HepG2 (cell line): ENCODE results near the gene LINGO3. TPM values are rescaled to one million over a fixed set of nuclear protein-coding genes. Genes with fewer than 3 reads are reported as not detected.

Experiments used
- ADNP ChIP-seq: sonication (generic); formaldehyde crosslinking; IDR thresholded peaks from 2 replicates; pipeline ENCODE4 v1.4.0; 2020; ENCODE audit warnings: missing genetic modification reagents
- HES4 ChIP-seq: sonication (generic); formaldehyde crosslinking; IDR thresholded peaks from 2 replicates; pipeline ENCODE4 v1.9.0; 2021; ENCODE audit warnings: mild to moderate bottlenecking, missing genetic modification reagents, borderline replicate concordance
- IKZF4 ChIP-seq: sonication (generic); formaldehyde crosslinking; IDR thresholded peaks from 2 replicates; pipeline ENCODE4 v1.5.1; 2020; ENCODE audit warnings: borderline replicate concordance, mild to moderate bottlenecking, low read depth, missing genetic modification reagents; ENCODE audit errors: not compliant biosample characterization
- KDM4B ChIP-seq: sonication (generic); formaldehyde crosslinking; IDR thresholded peaks from 2 replicates; pipeline ENCODE4 v1.4.0; 2020; ENCODE audit warnings: missing genetic modification reagents
- KLF6 ChIP-seq: IDR thresholded peaks from 2 replicates; pipeline ENCODE4 v1.8.0; 2016; ENCODE audit warnings: missing biosample characterization, missing genetic modification reagents
- NCOA5 ChIP-seq: sonication (generic); formaldehyde crosslinking; IDR thresholded peaks from 2 replicates; pipeline ENCODE4 v1.4.0; 2020; ENCODE audit warnings: missing genetic modification reagents
- PAF1 ChIP-seq: IDR thresholded peaks from 2 replicates; pipeline ENCODE4 v1.6.1; 2016; ENCODE audit warnings: missing genetic modification reagents, missing compliant biosample characterization
- RBM39 ChIP-seq: fragments of 200-400 bp; formaldehyde crosslinking; IDR thresholded peaks from one replicate; pipeline ENCODE4 v1.6.1; 2018; ENCODE audit warnings: antibody characterized with exemption, mild to moderate bottlenecking, low read depth, low read length; ENCODE audit not compliant: poor library complexity, severe bottlenecking
- RFX5 ChIP-seq: IDR thresholded peaks from 2 replicates; pipeline ENCODE4 v1.6.1; 2011; ENCODE audit warnings: low read depth, low read length, improper control_type of control experiment
- RFXANK ChIP-seq: IDR thresholded peaks from 2 replicates; pipeline ENCODE4 v1.6.1; 2016
- SAFB2 ChIP-seq: sonication (generic); formaldehyde crosslinking; IDR thresholded peaks from 2 replicates; pipeline ENCODE4 v1.5.1; 2020; ENCODE audit warnings: missing genetic modification reagents, low read depth, mild to moderate bottlenecking, borderline replicate concordance
- SALL2 ChIP-seq: sonication (generic); formaldehyde crosslinking; IDR thresholded peaks from 2 replicates; pipeline ENCODE4 v1.8.1; 2023; ENCODE audit warnings: mild to moderate bottlenecking, missing genetic modification reagents, inconsistent platforms
- STAT5B ChIP-seq: sonication (generic); formaldehyde crosslinking; IDR thresholded peaks from 2 replicates; pipeline ENCODE4 v1.4.0; 2020; ENCODE audit warnings: missing genetic modification reagents
- TBX2 ChIP-seq: sonication (generic); formaldehyde crosslinking; IDR thresholded peaks from 2 replicates; pipeline ENCODE4 v1.5.0; 2020; ENCODE audit warnings: missing genetic modification reagents, mild to moderate bottlenecking, borderline replicate concordance
- THAP11 ChIP-seq: IDR thresholded peaks from 2 replicates; pipeline ENCODE4 v1.6.1; 2016; ENCODE audit warnings: missing biosample characterization, missing genetic modification reagents
- TOPORS ChIP-seq: sonication (generic); formaldehyde crosslinking; IDR thresholded peaks from 2 replicates; pipeline ENCODE4 v1.8.0; 2023; ENCODE audit warnings: mild to moderate bottlenecking, missing genetic modification reagents
- ZBTB39 ChIP-seq: sonication (generic); formaldehyde crosslinking; IDR thresholded peaks from 2 replicates; pipeline ENCODE4 v1.5.0; 2020; ENCODE audit warnings: missing genetic modification reagents
- ZNF136 ChIP-seq: sonication (generic); formaldehyde crosslinking; IDR thresholded peaks from 2 replicates; pipeline ENCODE4 v1.8.1; 2022; ENCODE audit warnings: low read depth, mild to moderate bottlenecking, moderate library complexity, missing genetic modification reagents
- ZNF382 ChIP-seq: sonication (generic); formaldehyde crosslinking; IDR thresholded peaks from 2 replicates; pipeline ENCODE4 v1.5.0; 2020; ENCODE audit warnings: missing genetic modification reagents, mild to moderate bottlenecking, borderline replicate concordance
- ZNF430 ChIP-seq: sonication (generic); formaldehyde crosslinking; IDR thresholded peaks from 2 replicates; pipeline ENCODE4 v1.9.0; 2021; ENCODE audit warnings: mild to moderate bottlenecking, missing genetic modification reagents
- ZNF563 ChIP-seq: sonication (generic); formaldehyde crosslinking; IDR thresholded peaks from 2 replicates; pipeline ENCODE4 v1.8.0; 2022; ENCODE audit warnings: mild to moderate bottlenecking, moderate library complexity, missing genetic modification reagents
- ZNF614 ChIP-seq: IDR thresholded peaks from 2 replicates; pipeline ENCODE4 v1.6.1; 2018; ENCODE audit warnings: missing biosample characterization, missing genetic modification reagents, inconsistent platforms, borderline replicate concordance
- ZNF660 ChIP-seq: sonication (generic); formaldehyde crosslinking; IDR thresholded peaks from 2 replicates; pipeline ENCODE4 v1.5.1; 2020; ENCODE audit warnings: mild to moderate bottlenecking, low read depth, missing genetic modification reagents, borderline replicate concordance
- polyA plus RNA-seq, 8 experiments: library from polyadenylated mRNA; depleted of rRNA in 3 of 8; stranded (reverse) in 7 of 8; unstranded in 1 of 8; fragments of >200 nt; fragmentation: Illumina TruSeq in 4 of 8; extraction: Trizol in 4 of 8; gene quantifications; 2 replicates each; pipeline versions ENCODE4 v1.2.1 to v1.2.3, GENCODE V29; 2011 to 2016; ENCODE audit warnings: low read depth in 4 of 8, missing spikeins in 1 of 8, mixed read lengths in 1 of 8; ENCODE audit not compliant: insufficient read depth in 1 of 8
- total RNA-seq, 5 experiments: library from RNA; depleted of rRNA; stranded (reverse); fragments of >200 nt; fragmentation: Illumina TruSeq; extraction: Trizol; gene quantifications; 2 replicates each; pipeline ENCODE4 v1.2.3, GENCODE V29; 2016; ENCODE audit warnings: low read depth in 1 of 5
- TF ChIP-seq, protein P1 (sequence below): fragments of 450-650 bp; IDR thresholded peaks from 2 replicates; pipeline ENCODE4 v1.6.1; 2017
- TF ChIP-seq, protein P2 (sequence below): sonication (generic); formaldehyde crosslinking; IDR thresholded peaks from 2 replicates; pipeline ENCODE4 v1.4.0; 2020; ENCODE audit warnings: mild to moderate bottlenecking, missing genetic modification reagents

Gene LINGO3
- total and polyA plus RNA-seq, 2 of the 13 experiments (the other 11 are each of a cell fraction or from before 2014, with no cell fraction given) = not detected

DNA sequence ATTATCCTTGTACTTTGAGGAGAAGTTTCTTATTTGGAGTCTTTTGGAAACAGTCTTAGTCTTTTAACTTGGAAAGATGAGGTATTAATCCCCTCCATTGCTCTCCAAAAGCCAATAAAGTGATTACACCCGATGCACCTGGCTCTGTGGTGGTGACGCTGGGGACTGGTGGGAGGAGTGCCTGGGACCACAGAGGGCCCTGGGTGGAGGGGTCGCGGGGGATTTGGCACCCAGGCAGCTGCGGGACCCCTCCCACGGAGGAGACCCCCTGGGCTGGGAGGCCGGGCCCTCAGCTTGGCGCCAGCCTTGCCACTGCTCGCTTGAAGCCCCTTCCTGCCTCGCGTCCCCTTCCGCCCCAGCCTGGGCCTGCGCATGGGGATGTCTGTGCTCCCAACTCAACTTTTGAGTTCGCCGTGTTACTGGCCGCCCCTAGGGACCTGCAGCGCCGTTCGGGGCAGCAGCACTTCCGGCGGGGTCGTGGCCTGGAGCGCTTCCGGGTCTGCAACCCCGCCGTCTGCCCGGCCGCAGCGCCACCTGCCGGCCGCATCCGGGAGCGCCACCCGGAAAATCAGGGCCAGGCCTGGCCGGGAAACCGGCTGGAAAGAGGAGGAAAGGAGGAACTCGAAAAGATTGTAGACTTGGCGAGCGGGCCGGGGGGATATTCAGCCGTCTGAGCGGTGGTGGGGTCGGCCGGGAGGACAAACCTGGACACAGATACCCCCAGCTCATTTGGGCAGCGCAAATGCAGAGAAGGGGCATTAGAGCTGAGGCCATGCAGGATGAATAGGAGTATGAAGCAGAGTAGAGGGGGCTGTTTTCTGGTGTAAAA, 34.4 kb downstream of the LINGO3 start (continued):
- no peak for TF ChIP-seq ZNF136 (CRISPR knock-in tag)
- TF ChIP-seq SALL2 (CRISPR knock-in tag) = peak; percentile 52; the same call in 1 of the 2 replicates
- no peak for TF ChIP-seq ZNF382 (CRISPR knock-in tag)
- TF ChIP-seq NCOA5 = no peak
- TF ChIP-seq IKZF4 = no peak
- TF ChIP-seq, protein P1, sequence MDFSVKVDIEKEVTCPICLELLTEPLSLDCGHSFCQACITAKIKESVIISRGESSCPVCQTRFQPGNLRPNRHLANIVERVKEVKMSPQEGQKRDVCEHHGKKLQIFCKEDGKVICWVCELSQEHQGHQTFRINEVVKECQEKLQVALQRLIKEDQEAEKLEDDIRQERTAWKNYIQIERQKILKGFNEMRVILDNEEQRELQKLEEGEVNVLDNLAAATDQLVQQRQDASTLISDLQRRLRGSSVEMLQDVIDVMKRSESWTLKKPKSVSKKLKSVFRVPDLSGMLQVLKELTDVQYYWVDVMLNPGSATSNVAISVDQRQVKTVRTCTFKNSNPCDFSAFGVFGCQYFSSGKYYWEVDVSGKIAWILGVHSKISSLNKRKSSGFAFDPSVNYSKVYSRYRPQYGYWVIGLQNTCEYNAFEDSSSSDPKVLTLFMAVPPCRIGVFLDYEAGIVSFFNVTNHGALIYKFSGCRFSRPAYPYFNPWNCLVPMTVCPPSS = no peak
- peak; percentile 43; the same call in 1 of the 2 replicates for TF ChIP-seq KDM4B
- TF ChIP-seq RFX5 = 0 out of 2 replicates have a peak, but pooled peaks have one; percentile 14
- peak; percentile 82; the same call in 1 of the 2 replicates for TF ChIP-seq ZNF614 (CRISPR knock-in tag)
- peak; percentile 85 for TF ChIP-seq THAP11 (CRISPR knock-in tag)
- TF ChIP-seq, protein P2, sequence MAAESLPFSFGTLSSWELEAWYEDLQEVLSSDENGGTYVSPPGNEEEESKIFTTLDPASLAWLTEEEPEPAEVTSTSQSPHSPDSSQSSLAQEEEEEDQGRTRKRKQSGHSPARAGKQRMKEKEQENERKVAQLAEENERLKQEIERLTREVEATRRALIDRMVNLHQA = no peak
- peak; percentile 90; the same call in 1 of the 2 replicates for TF ChIP-seq SAFB2 (CRISPR knock-in tag)
- no peak for TF ChIP-seq RBM39
- no peak for TF ChIP-seq RFXANK (CRISPR knock-in tag)
- no peak for TF ChIP-seq TOPORS
- no peak; the same call in 1 of the 2 replicates for TF ChIP-seq ZBTB39 (CRISPR knock-in tag)
- TF ChIP-seq ADNP (CRISPR knock-in tag) = no peak
- TF ChIP-seq HES4 (CRISPR knock-in tag) = 0 out of 2 replicates have a peak, but pooled peaks have one; percentile 77
- peak; percentile 84; the same call in 1 of the 2 replicates for TF ChIP-seq ZNF563
- peak; percentile 46; the same call in 1 of the 2 replicates for TF ChIP-seq KLF6
- TF ChIP-seq STAT5B = no peak
- peak; percentile 96 for TF ChIP-seq PAF1 (CRISPR knock-in tag)
- TF ChIP-seq ZNF660 (CRISPR knock-in tag) = no peak
- 0 out of 2 replicates have a peak, but pooled peaks have one; percentile 62 for TF ChIP-seq ZNF430 (CRISPR knock-in tag)
- no peak for TF ChIP-seq TBX2
